K562 (cell line): ENCODE measurements around the gene RASAL1. TPM values are rescaled to one million over a fixed set of nuclear protein-coding genes. Genes with fewer than 3 reads are reported as not detected.

Experiments
- ATAC-seq: fragments of 200-7000 bp; cut with Tn5 transposase; 3 replicates; pipeline ENCODE4 v1.9.1; 2020; ENCODE audit warnings: moderate library complexity
- BruUV-seq: library from RNA; stranded (reverse); fragments of 400-500 nt; replicated peaks from 2 replicates; lab custom pipeline; 2021; lab: Mats Ljungman, UMichigan
- CTCF ChIA-PET: fragments of 300-600 bp; formaldehyde crosslinking; extraction: SDS; loops from one replicate; lab custom pipeline; 2021; ENCODE audit warnings: low intra/inter-chr PET ratio; lab: Yijun Ruan, JAX
- POLR2A ChIA-PET: fragments of 300-600, 350-650 bp; sonication (Branson Sonifier 250); formaldehyde crosslinking; extraction: SDS; loops from one replicate; lab custom pipeline; 2021; ENCODE audit warnings: antibody characterized with exemption, inconsistent platforms; lab: Yijun Ruan, JAX
- DNase-seq, 4 experiments: peaks; one replicate each; pipeline versions ENCODE4 v3.0.0 to v3.0.0-alpha.2; 2011 to 2018; ENCODE audit warnings: low spot score in 3 of 4, mixed read lengths in 3 of 4; ENCODE audit errors: extremely low read depth in 1 of 4
- FAIRE-seq: peaks from 2 replicates; lab custom pipeline; 2011; peaks lifted over from hg19 to GRCh38; lab: Jason Lieb, UNC
- H2AFZ ChIP-seq: 2 replicates; pipeline ENCODE4 v1.6.0; 2011; ENCODE audit warnings: low read depth, low read length, control low read depth, inconsistent platforms
- H3K27ac ChIP-seq: fragments of 200-600 bp; 3 replicates; pipeline ENCODE4 v1.8.0; 2011; ENCODE audit warnings: low read depth, mild to moderate bottlenecking, control low read depth, inconsistent platforms, low read length, moderate library complexity, mixed read lengths; ENCODE audit errors: extremely low read depth
- H3K27me3 ChIP-seq, 2 experiments: fragments of 300-600 bp in 1 of 2; 2 replicates in 1 of 2; 3 replicates in 1 of 2; pipeline versions ENCODE4 v1.6.0 to v1.8.0; 2011; ENCODE audit warnings: inconsistent platforms in 2 of 2, low read length in 2 of 2, mild to moderate bottlenecking in 1 of 2, mixed read lengths in 1 of 2, moderate library complexity in 1 of 2; ENCODE audit not compliant: control insufficient read depth in 2 of 2, insufficient read depth in 2 of 2
- H3K36me3 ChIP-seq: fragments of 300-600 bp; 3 replicates; pipeline ENCODE4 v1.8.0; 2011; ENCODE audit warnings: mild to moderate bottlenecking, low read length, inconsistent platforms; ENCODE audit not compliant: control insufficient read depth, insufficient read depth
- H3K4me1 ChIP-seq, 2 experiments: fragments of 200-600 bp in 1 of 2; replicated peaks in 1 of 2; 2 replicates in 1 of 2; 3 replicates in 1 of 2; pipeline versions ENCODE4 v1.5.1 to v1.8.0; 2011; ENCODE audit warnings: inconsistent platforms in 2 of 2, low read length in 2 of 2, mild to moderate bottlenecking in 1 of 2, mixed read lengths in 1 of 2, moderate library complexity in 1 of 2; ENCODE audit not compliant: control insufficient read depth in 2 of 2, insufficient read depth in 2 of 2
- H3K4me2 ChIP-seq: 2 replicates; pipeline ENCODE4 v1.6.1; 2011; ENCODE audit warnings: low read length, control low read depth, inconsistent platforms, mixed read lengths; ENCODE audit not compliant: insufficient read depth
- H3K4me3 ChIP-seq: fragments of 200-600 bp; sonication (generic), shearing (Covaris generic); 2 replicates; pipeline ENCODE4 v1.5.1; 2016; ENCODE audit warnings: control low read depth, inconsistent platforms
- H3K79me2 ChIP-seq: fragments of 200-600 bp; 3 replicates; pipeline ENCODE4 v1.8.0; 2011; ENCODE audit warnings: low read length, inconsistent platforms; ENCODE audit not compliant: control insufficient read depth, insufficient read depth
- H3K9ac ChIP-seq, 2 experiments: 2 replicates each; pipeline versions ENCODE4 v1.6.0 to v1.6.1; 2011; ENCODE audit warnings: low read depth in 2 of 2, low read length in 2 of 2, control low read depth in 1 of 2, inconsistent platforms in 1 of 2, mild to moderate bottlenecking in 1 of 2, mixed read lengths in 1 of 2; ENCODE audit not compliant: insufficient read depth in 1 of 2
- H3K9me1 ChIP-seq: one replicate; pipeline ENCODE4 v1.6.0; 2011; ENCODE audit warnings: inconsistent platforms, mild to moderate bottlenecking, low read length, moderate library complexity; ENCODE audit not compliant: control insufficient read depth, insufficient read depth
- H3K9me3 ChIP-seq: replicated peaks from 2 replicates; pipeline ENCODE4 v1.5.1; 2011; ENCODE audit warnings: low read depth, low read length, inconsistent platforms; ENCODE audit not compliant: control insufficient read depth, insufficient read depth
- H4K20me1 ChIP-seq: replicated peaks from 2 replicates; pipeline ENCODE4 v1.6.1; 2011; ENCODE audit warnings: low read length, inconsistent platforms, mixed read lengths; ENCODE audit not compliant: control insufficient read depth, insufficient read depth
- ETV6 ChIP-seq, 3 experiments: fragments of 150-350 bp in 1 of 3; sonication (generic) in 1 of 3; formaldehyde crosslinking in 1 of 3; IDR thresholded peaks; 2 replicates each; pipeline versions ENCODE4 v1.6.1 to v1.8.0; 2014 to 2022; ENCODE audit warnings: borderline replicate concordance in 2 of 3, low read depth in 2 of 3, antibody characterized with exemption in 1 of 3, low read length in 1 of 3, mild to moderate bottlenecking in 1 of 3, missing genetic modification reagents in 1 of 3
- HDAC2 ChIP-seq: fragments of 450-650 bp; IDR thresholded peaks from 2 replicates; pipeline ENCODE4 v1.6.1; 2016; ENCODE audit warnings: mild to moderate bottlenecking
- MTA3 ChIP-seq: fragments of 450-650 bp; formaldehyde crosslinking; IDR thresholded peaks from 2 replicates; pipeline ENCODE4 v1.6.1; 2017; ENCODE audit warnings: mild to moderate bottlenecking, borderline replicate concordance
- WGBS: fragments of 100-300 bp; shearing (Covaris generic); methylation state at CpG from one replicate; pipeline ENCODE4 v1.1.6; 2016; ENCODE audit warnings: low coverage, mixed read lengths; ENCODE audit not compliant: insufficient coverage; ENCODE audit errors: missing lambda C conversion rate; 5-methylcytosine and 5-hydroxymethylcytosine counted together
- in situ Hi-C: fragments of 300-500 bp; cut with MboI; formaldehyde crosslinking; loops from 4 replicates; pipeline ENCODE4 v1.15.0; 2018; ENCODE audit warnings: inconsistent platforms, mixed read lengths
- intact Hi-C: fragments of 100-400 bp; cut with micrococcal nuclease; formaldehyde crosslinking; loops from 2 replicates; pipeline ENCODE4 v1.14.2; 2022
- polyA plus RNA-seq, 8 experiments: library from polyadenylated mRNA; depleted of rRNA in 4 of 8; stranded (reverse) in 5 of 8; unstranded in 3 of 8; fragments of >200 nt; fragmentation: Nextera tagmentation in 2 of 8; fragmentation: Illumina TruSeq in 1 of 8; extraction: Ambion mirVana in 2 of 8; extraction: Trizol in 1 of 8; gene quantifications; 2 replicates each; pipeline versions ENCODE4 v1.2.1 to v1.2.3, GENCODE V29; 2011 to 2014; ENCODE audit warnings: inconsistent platforms in 1 of 8, missing spikeins in 1 of 8
- total RNA-seq, 7 experiments: library from RNA; depleted of rRNA in 6 of 7; stranded (reverse); fragments of >200 nt in 6 of 7; fragmentation: Illumina TruSeq in 2 of 7; extraction: Trizol in 2 of 7; gene quantifications; 2 replicates each; pipeline versions ENCODE4 v1.2.1 to v1.2.3, GENCODE V29; 2011 to 2021; ENCODE audit warnings: low replicate concordance in 1 of 7
- TF ChIP-seq, protein P1 (sequence below): sonication (generic); formaldehyde crosslinking; IDR thresholded peaks from 2 replicates; pipeline ENCODE4 v1.9.0; 2022; ENCODE audit warnings: mild to moderate bottlenecking, missing genetic modification reagents
- TF ChIP-seq, protein P2 (sequence below): fragments of 450-650 bp; IDR thresholded peaks from 2 replicates; pipeline ENCODE4 v1.7.0; 2016; ENCODE audit warnings: borderline replicate concordance

The RASAL1 gene
- total and polyA plus RNA-seq, 9 of the 15 experiments (the other 6 are each of a cell fraction or from before 2014, with no cell fraction given), result 0.06 to 0.16 (median 0.14) TPM; not detected in 6

DNA sequence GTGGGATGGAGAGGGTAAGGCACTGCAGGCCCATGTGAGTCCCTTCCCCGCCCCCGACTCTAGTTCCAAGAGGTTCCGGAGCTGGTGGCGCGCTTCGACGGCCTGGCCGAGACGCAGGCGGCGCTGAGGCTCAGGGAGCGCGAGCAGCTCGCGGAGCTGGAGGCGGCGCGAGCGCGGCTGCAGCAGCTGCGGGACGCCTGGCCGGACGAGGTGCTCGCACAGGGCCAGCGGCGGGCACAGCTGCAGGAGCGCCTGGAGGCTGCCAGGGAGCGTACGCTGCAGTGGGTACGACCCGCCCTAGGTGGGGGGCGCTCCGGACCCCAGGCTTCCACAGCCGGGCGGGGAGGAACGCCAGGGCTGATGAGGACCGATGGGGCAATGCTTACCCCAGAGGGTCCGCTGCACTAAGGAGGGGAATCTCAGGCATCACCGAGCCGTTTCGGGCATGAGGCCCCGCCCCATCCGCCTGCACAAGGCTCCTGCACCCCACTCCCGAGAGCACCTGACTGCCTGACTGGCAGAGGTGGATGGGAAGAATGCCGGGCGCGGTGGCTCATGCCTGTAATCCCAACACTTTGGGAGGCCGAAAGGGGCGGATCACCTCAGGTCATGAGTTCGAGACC, 18.9 kb upstream of the RASAL1 start (continued):
- TF ChIP-seq, protein P1, sequence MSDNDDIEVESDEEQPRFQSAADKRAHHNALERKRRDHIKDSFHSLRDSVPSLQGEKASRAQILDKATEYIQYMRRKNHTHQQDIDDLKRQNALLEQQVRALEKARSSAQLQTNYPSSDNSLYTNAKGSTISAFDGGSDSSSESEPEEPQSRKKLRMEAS (CRISPR knock-in tag), result peak; percentile 12; the same call in 1 of the 2 replicates

GRCh38 chr12:113152835-113153814, 17.6 kb upstream of the RASAL1 start:
- CTCF ChIA-PET, result interaction anchor here (1.7 kb wide), 1 partner anchor 105 kb away, joined by 8 read pairs; no protein-coding TSS in a partner anchor
- peak; percentile 95 for ATAC-seq
- Histone ChIP-seq H4K20me1 (peaks cover 8% of the 10 kb centered on the region), H3K9me1 (peaks cover 3% of the 10 kb centered on the region), H3K36me3 (peaks cover 8% of the 10 kb centered on the region; the same call in 1 of the 3 replicates), H3K9ac (peak overlapping the region; percentile 31 to 90; a peak in 3 of 4 replicates), H3K4me3 (peak overlapping the region; percentile 42), H3K79me2 (no peaks in the 10 kb centered on the region), H3K4me1 (peaks cover 5 to 29% of the 10 kb centered on the region in 2 experiments; a peak in 3 of 5 replicates), H3K9me3 (no peaks in the 10 kb centered on the region), H3K4me2 (peak overlapping the region; percentile 75), H2AFZ (peak overlapping the region; percentile 97), H3K27me3 (peaks cover 18 to 32% of the 10 kb centered on the region in 2 experiments), H3K27ac (no peak overlapping the region)
- intact Hi-C loops (loop anchor here (1.0 to 5.0 kb wide), 2 partner anchors 105 to 161 kb away; no protein-coding TSS in a partner anchor), in situ Hi-C loops (no loop called here)
- peak; percentile 83 for FAIRE-seq
- POLR2A ChIA-PET, result interaction anchor here (0.5 to 1.2 kb wide), 6 partner anchors 8 to 276 kb away, joined by 3 to 5 read pairs (median 4); no protein-coding TSS in a partner anchor
- peak; percentile 75 to 84 (median 80) for DNase-seq
- BruUV-seq, result no TSS peak
- 14% methylated on average over 49 of the region's 70 CpGs for WGBS
- no peak for TF ChIP-seq ETV6 (IDR thresholded peaks at IDR 0.05; ENCODE audit: borderline replicate concordance in 1 of 2, low read depth in 2 of 2, low read length in 1 of 2)
- peak; percentile 76; the same call in 1 of the 2 replicates for TF ChIP-seq ETV6 (CRISPR knock-in tag; IDR thresholded peaks at IDR 0.05; ENCODE audit: borderline replicate concordance)
- TF ChIP-seq MTA3, result 0 out of 2 replicates have a peak, but pooled peaks have one; percentile 56
- TF ChIP-seq HDAC2, result 0 out of 2 replicates have a peak, but pooled peaks have one; percentile 39
- TF ChIP-seq, protein P2, sequence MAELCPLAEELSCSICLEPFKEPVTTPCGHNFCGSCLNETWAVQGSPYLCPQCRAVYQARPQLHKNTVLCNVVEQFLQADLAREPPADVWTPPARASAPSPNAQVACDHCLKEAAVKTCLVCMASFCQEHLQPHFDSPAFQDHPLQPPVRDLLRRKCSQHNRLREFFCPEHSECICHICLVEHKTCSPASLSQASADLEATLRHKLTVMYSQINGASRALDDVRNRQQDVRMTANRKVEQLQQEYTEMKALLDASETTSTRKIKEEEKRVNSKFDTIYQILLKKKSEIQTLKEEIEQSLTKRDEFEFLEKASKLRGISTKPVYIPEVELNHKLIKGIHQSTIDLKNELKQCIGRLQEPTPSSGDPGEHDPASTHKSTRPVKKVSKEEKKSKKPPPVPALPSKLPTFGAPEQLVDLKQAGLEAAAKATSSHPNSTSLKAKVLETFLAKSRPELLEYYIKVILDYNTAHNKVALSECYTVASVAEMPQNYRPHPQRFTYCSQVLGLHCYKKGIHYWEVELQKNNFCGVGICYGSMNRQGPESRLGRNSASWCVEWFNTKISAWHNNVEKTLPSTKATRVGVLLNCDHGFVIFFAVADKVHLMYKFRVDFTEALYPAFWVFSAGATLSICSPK, result no peak
